Stimulated activated CD4-positive, alpha-beta T cell treated with anti-CD3 and anti-CD28 coated beads, TNF-alpha, amount 100 ng/mL, for 1 hour (primary cell): ENCODE results near the gene COG6.

Experiments used
- DNase-seq, 3 donors: peaks; one replicate each; pipeline ENCODE4 v3.0.0-alpha.2; 2020; ENCODE audit warnings: low read depth in 3 of 3, low spot score in 1 of 3

COG6 gene

GRCh38 chr13:39676315-39676876 lies 20.9 kb downstream of the COG6 start:
- DNase-seq, result no peak

DNA sequence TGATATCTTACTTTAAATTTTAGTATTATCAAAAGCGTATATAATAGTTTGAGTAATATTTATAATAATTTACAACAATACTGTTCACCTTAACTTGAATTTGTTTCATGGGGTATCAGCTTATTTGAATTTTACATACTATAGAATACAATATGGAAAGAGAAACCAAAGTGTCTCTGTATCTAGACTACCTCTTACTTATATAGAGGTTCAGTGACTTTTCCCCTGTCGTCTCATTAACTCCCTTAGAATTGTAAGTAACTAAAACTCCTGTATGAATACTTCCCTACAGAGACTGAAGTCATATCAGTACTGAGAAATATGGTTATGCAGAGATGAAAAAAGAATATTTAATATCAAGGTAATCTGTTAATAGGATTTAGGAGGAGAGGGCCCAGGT lies 26.8 kb downstream of the COG6 start:
- DNase-seq, result no peak

GRCh38 chr13:39682788-39683187 lies 27.3 kb downstream of the COG6 start:
- DNase-seq, result no peak

- no peak for DNase-seq
Observed at GRCh38 chr13:39684531-39685137, 29.2 kb downstream of the COG6 start.

DNA sequence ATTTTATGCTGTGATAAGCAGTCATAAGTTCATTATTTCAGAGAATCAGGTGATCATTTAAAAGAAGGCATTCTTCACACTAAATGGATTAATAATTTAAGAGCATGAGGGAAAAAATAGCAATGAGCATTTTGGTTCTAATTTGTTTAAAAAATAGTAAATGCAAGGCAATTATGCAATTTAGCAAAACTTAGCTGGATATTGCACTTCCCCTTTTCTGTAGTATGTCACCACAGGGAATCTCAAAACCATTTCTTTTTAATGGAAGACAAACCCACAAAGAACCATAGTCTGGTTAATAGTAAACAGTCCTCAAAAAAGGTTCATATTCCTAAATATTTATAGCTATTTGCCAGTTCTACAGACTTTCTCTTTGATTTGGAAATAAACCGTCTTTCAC lies 30.2 kb downstream of the COG6 start:
- DNase-seq, result no peak

GRCh38 chr13:39688278-39688677 lies 32.8 kb downstream of the COG6 start:
- DNase-seq, result no peak

DNA sequence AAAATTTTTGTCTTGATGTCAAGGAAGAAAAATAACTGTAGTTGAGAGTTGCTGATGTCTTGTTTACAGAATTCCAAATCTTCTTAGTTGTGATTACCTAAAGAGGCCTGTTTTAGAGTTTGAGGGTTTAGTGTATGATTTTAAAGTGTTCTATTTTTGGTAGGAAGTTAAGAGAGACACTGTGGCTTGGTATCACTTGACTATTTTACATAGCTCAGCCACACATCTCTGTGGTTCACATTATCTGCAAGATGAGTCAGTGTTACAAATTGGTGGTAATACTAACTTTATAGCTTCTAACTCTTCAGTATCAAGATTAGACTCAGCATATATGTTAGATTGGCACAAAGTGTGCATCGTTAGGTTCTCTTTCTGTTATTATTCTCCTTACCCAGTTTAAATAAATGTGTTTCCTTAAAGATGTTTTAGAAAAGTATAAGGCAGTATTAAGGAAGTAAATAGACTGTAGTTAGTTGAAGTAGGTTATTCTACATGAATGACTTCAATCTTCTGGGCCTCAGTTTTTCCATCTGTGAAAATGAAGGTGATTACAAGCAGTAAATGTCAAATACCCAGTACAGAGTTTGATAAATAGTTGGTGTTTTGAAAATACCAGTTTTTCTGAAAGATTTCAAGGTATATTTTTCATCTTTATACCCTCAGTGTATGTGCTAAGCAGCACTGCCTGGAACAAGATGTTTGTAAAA lies 33.4 kb downstream of the COG6 start:
- DNase-seq, result no peak

GRCh38 chr13:39692660-39693438 lies 37.4 kb downstream of the COG6 start:
- no peak for DNase-seq

GRCh38 chr13:39699274-39699673 lies 43.8 kb downstream of the COG6 start:
- no peak for DNase-seq

DNA sequence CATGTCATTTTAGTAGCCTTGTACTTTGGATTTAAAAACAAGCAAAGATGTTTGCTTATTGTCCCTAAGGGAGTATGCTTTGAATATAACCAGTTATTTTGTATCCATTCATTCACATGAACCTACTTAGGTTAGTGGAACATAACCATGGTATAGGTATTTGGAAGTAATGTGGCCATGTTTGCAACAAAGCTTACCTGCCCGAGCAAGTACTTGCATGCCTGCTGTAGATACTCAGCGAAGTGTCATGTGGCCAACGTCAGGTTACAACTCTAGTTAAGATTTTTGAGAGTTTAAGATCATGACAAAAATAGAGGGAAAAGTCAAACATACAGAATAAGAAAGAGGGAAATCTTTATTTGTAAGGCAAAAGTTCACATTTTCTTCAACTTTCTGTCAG lies 57.2 kb downstream of the COG6 start:
- no peak for DNase-seq

DNA sequence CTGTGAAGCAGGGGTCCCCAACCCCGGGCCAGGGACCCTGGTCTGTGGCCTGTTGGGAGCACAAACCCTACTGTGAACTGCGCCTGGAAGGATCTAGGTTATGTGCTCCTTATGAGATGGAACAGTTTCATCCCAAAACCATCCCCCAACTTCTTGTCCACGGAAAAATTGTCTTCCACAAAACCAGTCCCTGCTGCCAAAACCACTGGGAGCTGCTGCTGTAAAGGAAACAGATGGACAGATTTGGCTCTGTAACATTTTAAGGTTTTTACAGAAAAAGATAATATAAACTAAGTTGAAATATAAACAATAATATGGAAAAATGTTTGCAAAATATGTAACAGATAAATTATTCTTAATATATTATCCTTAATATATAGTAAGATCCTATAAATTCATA lies 73.7 kb downstream of the COG6 start:
- DNase-seq, result no peak

DNA sequence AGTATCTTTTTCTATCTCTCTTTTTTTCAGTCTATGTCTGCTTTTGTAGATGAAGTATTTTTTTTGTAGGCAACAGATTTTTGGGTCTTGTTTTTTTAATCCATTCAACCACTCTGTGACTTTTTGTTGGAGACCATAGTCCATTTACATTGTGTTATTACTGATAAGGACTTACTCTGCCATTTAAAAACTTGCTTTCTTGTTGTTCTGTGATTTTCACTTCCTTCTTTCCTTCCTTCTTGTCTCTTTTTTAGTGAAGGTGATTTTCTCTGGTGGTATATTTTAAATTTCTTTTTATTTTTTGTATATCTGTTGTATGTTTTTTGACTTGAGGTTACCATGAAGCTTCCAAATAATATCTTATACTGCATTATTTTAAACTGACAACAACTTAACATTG lies 79.5 kb downstream of the COG6 start:
- DNase-seq, result no peak

- no peak for DNase-seq
Observed at GRCh38 chr13:39737047-39737446, 81.6 kb downstream of the COG6 start.

GRCh38 chr13:39740761-39741160 lies 85.3 kb downstream of the COG6 start:
- no peak for DNase-seq

DNA sequence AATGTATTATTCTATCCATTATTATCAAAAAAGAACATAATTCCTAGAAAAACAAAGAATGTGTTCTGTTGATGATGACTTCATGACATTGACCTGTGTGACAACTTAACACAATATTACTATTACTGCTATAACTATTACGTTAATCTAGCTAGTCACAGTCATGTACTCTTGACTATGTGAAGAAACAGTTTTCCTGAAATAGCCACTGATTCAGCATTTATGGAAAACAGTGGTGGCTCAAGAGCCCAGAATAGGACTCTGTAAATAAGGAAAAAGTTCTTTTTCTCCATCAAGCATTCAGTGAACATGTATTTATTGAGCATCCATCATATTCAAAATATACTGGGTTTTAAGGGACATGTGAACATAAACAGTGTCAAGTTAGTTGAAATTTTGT lies 93.5 kb downstream of the COG6 start:
- no peak for DNase-seq

DNA sequence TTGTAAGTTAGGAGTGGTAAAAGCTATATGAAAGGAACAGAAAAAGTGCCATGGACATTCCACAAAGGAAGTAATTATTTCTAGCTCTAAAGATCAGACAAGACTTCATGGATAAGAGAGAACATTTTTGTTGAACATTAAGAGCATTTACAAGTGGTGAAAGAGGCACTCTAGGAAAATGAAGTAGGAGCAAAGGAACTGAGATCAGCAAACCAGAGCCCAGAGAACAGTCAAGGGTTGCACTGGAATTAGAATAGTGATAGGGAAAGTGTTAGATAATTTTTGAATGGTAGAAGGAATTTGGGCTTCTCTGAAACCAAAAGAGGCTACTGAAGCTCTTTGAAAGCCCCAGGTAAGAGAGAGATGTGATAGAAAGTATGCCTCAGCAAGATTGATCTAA lies 94.1 kb downstream of the COG6 start:
- DNase-seq, result no peak

DNA sequence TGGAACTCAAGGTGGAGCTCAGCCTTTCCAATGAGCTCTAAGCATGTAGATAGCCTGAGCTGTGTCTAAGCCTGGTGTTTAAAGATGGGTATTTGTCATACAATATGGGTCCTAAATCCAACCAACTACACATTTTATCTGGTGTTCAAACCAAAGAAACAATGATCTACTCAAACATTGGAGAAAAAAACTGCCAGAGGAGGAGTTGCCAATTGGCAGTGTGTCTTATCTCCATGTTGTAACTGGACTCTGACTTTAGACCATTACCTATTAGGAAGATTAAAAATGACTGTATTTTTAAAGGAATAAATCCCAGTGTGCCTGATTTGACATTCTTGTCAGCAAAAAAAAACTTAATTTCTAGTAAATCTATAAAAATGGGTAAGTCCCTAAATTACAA lies 96.3 kb downstream of the COG6 start:
- no peak for DNase-seq

- DNase-seq, result no peak
Observed at GRCh38 chr13:39760521-39760920, 105.1 kb downstream of the COG6 start.

DNA sequence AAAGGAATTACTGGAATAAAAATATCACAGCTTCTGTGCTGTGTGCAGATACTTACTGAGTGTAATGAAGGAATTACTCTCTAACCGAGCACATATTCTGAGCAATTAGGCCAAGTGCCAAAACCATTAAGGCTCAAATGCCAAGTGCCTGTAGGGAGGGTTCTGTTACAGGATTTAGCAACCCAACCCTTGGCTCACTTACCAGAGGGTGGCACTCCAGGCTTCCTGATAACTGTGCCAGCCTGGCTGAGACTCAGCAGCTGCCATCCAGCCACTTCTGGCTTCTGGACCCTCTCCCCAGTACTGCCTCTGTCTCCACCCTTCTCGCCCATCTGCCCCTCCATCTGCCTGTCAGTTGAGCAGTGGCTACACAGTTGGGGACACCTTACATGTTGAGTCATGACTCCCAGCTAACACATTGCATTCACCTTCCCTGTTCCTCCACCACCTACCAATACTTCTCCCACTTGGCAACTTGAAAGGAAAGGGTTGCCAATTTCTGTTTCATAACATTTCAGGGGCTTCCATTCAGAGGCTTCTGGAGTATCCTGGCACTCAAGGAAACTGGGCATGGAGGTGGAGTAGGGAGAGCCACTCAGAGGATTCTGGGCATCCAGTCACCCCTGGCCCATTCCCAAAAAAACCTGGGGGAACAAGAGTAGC lies 110.5 kb downstream of the COG6 start:
- DNase-seq, result no peak

GRCh38 chr13:39766464-39767158 lies 111.1 kb downstream of the COG6 start:
- no peak for DNase-seq
